ENCODE measurements around the gene ENG.
"Not testable (repeated sequence)": the region's sequence is repeated elsewhere in the genome, so short reads cannot be mapped to it uniquely, and the experiment has no call there.

The ENG gene

GRCh38 chr9:127883959-127884358 lies 29.5 kb upstream of the ENG start:
- no peak for TF ChIP-seq CTCF (IDR thresholded peaks at IDR 0.05; ENCODE audit: low read depth, low read length, poor library complexity, severe bottlenecking)
- TF ChIP-seq EZH2phosphoT487 (IDR thresholded peaks at IDR 0.05; ENCODE audit: borderline replicate concordance, low read length) = no peak
- Histone ChIP-seq H3F3A (ENCODE audit: control insufficient read depth, insufficient read depth) (peaks cover 14% of the 10 kb centered on the region), H3K36me3 (ENCODE audit: control insufficient read depth, low read length) (peaks cover 21% of the 10 kb centered on the region), H3K9me2 (replicated peaks; ENCODE audit: control insufficient read depth, low read length) (no peaks in the 10 kb centered on the region), H3K27ac (ENCODE audit: low read depth, low read length) (no peak overlapping the region), H3K4me3 (ENCODE audit: low read length) (no peak overlapping the region), H3K79me2 (ENCODE audit: control insufficient read depth, low read length) (no peaks in the 10 kb centered on the region), H4K20me1 (ENCODE audit: control insufficient read depth, insufficient read depth, low read depth, low read length) (no peaks in the 10 kb centered on the region), H3K9me3 (ENCODE audit: control insufficient read depth, insufficient read depth, low read length) (no peaks in the 10 kb centered on the region), H3K4me2 (ENCODE audit: low read length) (no peak overlapping the region), H3K27me3 (ENCODE audit: control insufficient read depth, low read length) (no peaks in the 10 kb centered on the region), H3K4me1 (ENCODE audit: control insufficient read depth, low read length) (peaks cover 28% of the 10 kb centered on the region)

GRCh38 chr9:127881715-127882114 lies 27.3 kb upstream of the ENG start:
- H3K27ac ChIP-seq (ENCODE audit: low read depth, low read length); H3K79me2 ChIP-seq (ENCODE audit: control insufficient read depth, low read length); H4K20me1 ChIP-seq (ENCODE audit: control insufficient read depth, insufficient read depth, low read depth, low read length); H3K4me3 ChIP-seq (ENCODE audit: low read length); H3K36me3 ChIP-seq (ENCODE audit: control insufficient read depth, low read length); H3K9me2 ChIP-seq (replicated peaks; ENCODE audit: control insufficient read depth, low read length); H3K27me3 ChIP-seq (ENCODE audit: control insufficient read depth, low read length); H3K4me2 ChIP-seq (ENCODE audit: low read length); H3K9me3 ChIP-seq (ENCODE audit: control insufficient read depth, insufficient read depth, low read length): not testable (repeated sequence)
- Histone ChIP-seq H3K4me1 (ENCODE audit: control insufficient read depth, low read length) (peaks cover 33% of the 10 kb centered on the region), H3F3A (ENCODE audit: control insufficient read depth, insufficient read depth) (peaks cover 14% of the 10 kb centered on the region)

- no peaks in the 10 kb centered on the region for H4K20me1 ChIP-seq (ENCODE audit: control insufficient read depth, insufficient read depth, low read depth, low read length)
- no peaks in the 10 kb centered on the region for H3K9me2 ChIP-seq (replicated peaks; ENCODE audit: control insufficient read depth, low read length)
- TF ChIP-seq EZH2phosphoT487 (IDR thresholded peaks at IDR 0.05; ENCODE audit: borderline replicate concordance, low read length) = no peak
- TF ChIP-seq CTCF (IDR thresholded peaks at IDR 0.05; ENCODE audit: low read depth, low read length, poor library complexity, severe bottlenecking) = no peak
- peak overlapping the region; percentile 27; the same call in 1 of the 2 replicates for H3K4me3 ChIP-seq (ENCODE audit: low read length)
- peaks cover 14% of the 10 kb centered on the region for H3F3A ChIP-seq (ENCODE audit: control insufficient read depth, insufficient read depth)
- H3K4me1 ChIP-seq (ENCODE audit: control insufficient read depth, low read length) = peaks cover 33% of the 10 kb centered on the region
- no peaks in the 10 kb centered on the region for H3K9me3 ChIP-seq (ENCODE audit: control insufficient read depth, insufficient read depth, low read length)
- H3K4me2 ChIP-seq (ENCODE audit: low read length) = peak overlapping the region; percentile 42
- no peaks in the 10 kb centered on the region for H3K27me3 ChIP-seq (ENCODE audit: control insufficient read depth, low read length)
- H3K27ac ChIP-seq (ENCODE audit: low read depth, low read length) = 0 out of 2 replicates have a peak overlapping the region, but pooled peaks have one; percentile 24
- H3K36me3 ChIP-seq (ENCODE audit: control insufficient read depth, low read length) = no peaks in the 10 kb centered on the region
- no peaks in the 10 kb centered on the region for H3K79me2 ChIP-seq (ENCODE audit: control insufficient read depth, low read length)
These were observed 25.7 kb upstream of the ENG start for GRCh38 chr9:127880143-127880542.

- Histone ChIP-seq H3K27me3 (ENCODE audit: control insufficient read depth, low read length) (no peaks in the 10 kb centered on the region), H3K4me2 (ENCODE audit: low read length) (peak overlapping the region; percentile 10; the same call in 1 of the 2 replicates), H3K9me2 (replicated peaks; ENCODE audit: control insufficient read depth, low read length) (no peaks in the 10 kb centered on the region), H3K36me3 (ENCODE audit: control insufficient read depth, low read length) (no peaks in the 10 kb centered on the region), H4K20me1 (ENCODE audit: control insufficient read depth, insufficient read depth, low read depth, low read length) (no peaks in the 10 kb centered on the region), H3F3A (ENCODE audit: control insufficient read depth, insufficient read depth) (peaks cover 14% of the 10 kb centered on the region), H3K79me2 (ENCODE audit: control insufficient read depth, low read length) (no peaks in the 10 kb centered on the region), H3K4me3 (ENCODE audit: low read length) (no peak overlapping the region), H3K27ac (ENCODE audit: low read depth, low read length) (no peak overlapping the region), H3K4me1 (ENCODE audit: control insufficient read depth, low read length) (peaks cover 30% of the 10 kb centered on the region), H3K9me3 (ENCODE audit: control insufficient read depth, insufficient read depth, low read length) (no peaks in the 10 kb centered on the region)
- no peak for TF ChIP-seq CTCF (IDR thresholded peaks at IDR 0.05; ENCODE audit: low read depth, low read length, poor library complexity, severe bottlenecking)
- no peak for TF ChIP-seq EZH2phosphoT487 (IDR thresholded peaks at IDR 0.05; ENCODE audit: borderline replicate concordance, low read length)
These were observed 24.4 kb upstream of the ENG start for GRCh38 chr9:127878652-127879390.

Measured in DOHH2 (cell line).